ENCODE measurements around the gene AFP. TPM values are rescaled to one million over a fixed set of nuclear protein-coding genes. Genes with fewer than 3 reads are reported as not detected.

The AFP gene
- total and polyA plus RNA-seq, 2 of the 13 experiments (the other 11 are each of a cell fraction or from before 2014, with no cell fraction given): 9,434 to 13,105 TPM

- TF ChIP-seq, protein P1, sequence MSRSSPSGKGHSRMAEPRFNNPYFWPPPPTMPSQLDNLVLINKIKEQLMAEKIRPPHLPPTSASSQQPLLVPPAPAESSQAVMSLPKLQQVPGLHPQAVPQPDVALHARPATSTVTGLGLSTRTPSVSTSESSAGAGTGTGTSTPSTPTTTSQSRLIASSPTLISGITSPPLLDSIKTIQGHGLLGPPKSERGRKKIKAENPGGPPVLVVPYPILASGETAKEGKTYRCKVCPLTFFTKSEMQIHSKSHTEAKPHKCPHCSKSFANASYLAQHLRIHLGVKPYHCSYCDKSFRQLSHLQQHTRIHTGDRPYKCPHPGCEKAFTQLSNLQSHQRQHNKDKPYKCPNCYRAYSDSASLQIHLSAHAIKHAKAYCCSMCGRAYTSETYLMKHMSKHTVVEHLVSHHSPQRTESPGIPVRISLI (CRISPR knock-in tag; IDR thresholded peaks at IDR 0.05; ENCODE audit: borderline replicate concordance): no peak
- TF ChIP-seq ZNF782 (CRISPR knock-in tag; IDR thresholded peaks at IDR 0.05; ENCODE audit: borderline replicate concordance) (no peak), HOXA7 (CRISPR knock-in tag; IDR thresholded peaks at IDR 0.05) (no peak), BHLHE40 (IDR thresholded peaks at IDR 0.05; ENCODE audit: low read length) (no peak), KDM6A (CRISPR knock-in tag; IDR thresholded peaks at IDR 0.05; ENCODE audit: low read depth) (no peak), ZNF34 (CRISPR knock-in tag; IDR thresholded peaks at IDR 0.05; ENCODE audit: borderline replicate concordance) (no peak), GTF3A (CRISPR knock-in tag; conservative IDR thresholded peaks at IDR 0.05) (0 out of 2 replicates have a peak, but pooled peaks have one; percentile 17), ZNF333 (CRISPR knock-in tag; IDR thresholded peaks at IDR 0.05; ENCODE audit: borderline replicate concordance) (no peak), MBD4 (IDR thresholded peaks at IDR 0.05; ENCODE audit: borderline replicate concordance, low read length) (peak; percentile 91), HOMEZ (CRISPR knock-in tag; IDR thresholded peaks at IDR 0.05; ENCODE audit: low read depth) (no peak), ZMYM3 (CRISPR knock-in tag; IDR thresholded peaks at IDR 0.05) (no peak), HMGA1 (CRISPR knock-in tag; conservative IDR thresholded peaks at IDR 0.05) (no peak), NFE2L2 (IDR thresholded peaks at IDR 0.05; ENCODE audit: low read length) (no peak), IRF2 (CRISPR knock-in tag; IDR thresholded peaks at IDR 0.05) (no peak), POGZ (CRISPR knock-in tag; IDR thresholded peaks at IDR 0.05) (no peak), ZNF260 (CRISPR knock-in tag; IDR thresholded peaks at IDR 0.05; ENCODE audit: borderline replicate concordance, low read depth) (no peak), LCORL (IDR thresholded peaks at IDR 0.05) (no peak), LCORL (CRISPR knock-in tag; IDR thresholded peaks at IDR 0.05) (no peak), DDIT3 (CRISPR knock-in tag; IDR thresholded peaks at IDR 0.05) (no peak), FOXK2 (IDR thresholded peaks at IDR 0.05) (no peak)
- TF ChIP-seq, protein P2, sequence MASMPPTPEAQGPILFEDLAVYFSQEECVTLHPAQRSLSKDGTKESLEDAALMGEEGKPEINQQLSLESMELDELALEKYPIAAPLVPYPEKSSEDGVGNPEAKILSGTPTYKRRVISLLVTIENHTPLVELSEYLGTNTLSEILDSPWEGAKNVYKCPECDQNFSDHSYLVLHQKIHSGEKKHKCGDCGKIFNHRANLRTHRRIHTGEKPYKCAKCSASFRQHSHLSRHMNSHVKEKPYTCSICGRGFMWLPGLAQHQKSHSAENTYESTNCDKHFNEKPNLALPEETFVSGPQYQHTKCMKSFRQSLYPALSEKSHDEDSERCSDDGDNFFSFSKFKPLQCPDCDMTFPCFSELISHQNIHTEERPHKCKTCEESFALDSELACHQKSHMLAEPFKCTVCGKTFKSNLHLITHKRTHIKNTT (CRISPR knock-in tag; IDR thresholded peaks at IDR 0.05): no peak
- TF ChIP-seq, protein P3, sequence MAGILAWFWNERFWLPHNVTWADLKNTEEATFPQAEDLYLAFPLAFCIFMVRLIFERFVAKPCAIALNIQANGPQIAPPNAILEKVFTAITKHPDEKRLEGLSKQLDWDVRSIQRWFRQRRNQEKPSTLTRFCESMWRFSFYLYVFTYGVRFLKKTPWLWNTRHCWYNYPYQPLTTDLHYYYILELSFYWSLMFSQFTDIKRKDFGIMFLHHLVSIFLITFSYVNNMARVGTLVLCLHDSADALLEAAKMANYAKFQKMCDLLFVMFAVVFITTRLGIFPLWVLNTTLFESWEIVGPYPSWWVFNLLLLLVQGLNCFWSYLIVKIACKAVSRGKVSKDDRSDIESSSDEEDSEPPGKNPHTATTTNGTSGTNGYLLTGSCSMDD (CRISPR knock-in tag; IDR thresholded peaks at IDR 0.05): no peak
- TF ChIP-seq, protein P4, sequence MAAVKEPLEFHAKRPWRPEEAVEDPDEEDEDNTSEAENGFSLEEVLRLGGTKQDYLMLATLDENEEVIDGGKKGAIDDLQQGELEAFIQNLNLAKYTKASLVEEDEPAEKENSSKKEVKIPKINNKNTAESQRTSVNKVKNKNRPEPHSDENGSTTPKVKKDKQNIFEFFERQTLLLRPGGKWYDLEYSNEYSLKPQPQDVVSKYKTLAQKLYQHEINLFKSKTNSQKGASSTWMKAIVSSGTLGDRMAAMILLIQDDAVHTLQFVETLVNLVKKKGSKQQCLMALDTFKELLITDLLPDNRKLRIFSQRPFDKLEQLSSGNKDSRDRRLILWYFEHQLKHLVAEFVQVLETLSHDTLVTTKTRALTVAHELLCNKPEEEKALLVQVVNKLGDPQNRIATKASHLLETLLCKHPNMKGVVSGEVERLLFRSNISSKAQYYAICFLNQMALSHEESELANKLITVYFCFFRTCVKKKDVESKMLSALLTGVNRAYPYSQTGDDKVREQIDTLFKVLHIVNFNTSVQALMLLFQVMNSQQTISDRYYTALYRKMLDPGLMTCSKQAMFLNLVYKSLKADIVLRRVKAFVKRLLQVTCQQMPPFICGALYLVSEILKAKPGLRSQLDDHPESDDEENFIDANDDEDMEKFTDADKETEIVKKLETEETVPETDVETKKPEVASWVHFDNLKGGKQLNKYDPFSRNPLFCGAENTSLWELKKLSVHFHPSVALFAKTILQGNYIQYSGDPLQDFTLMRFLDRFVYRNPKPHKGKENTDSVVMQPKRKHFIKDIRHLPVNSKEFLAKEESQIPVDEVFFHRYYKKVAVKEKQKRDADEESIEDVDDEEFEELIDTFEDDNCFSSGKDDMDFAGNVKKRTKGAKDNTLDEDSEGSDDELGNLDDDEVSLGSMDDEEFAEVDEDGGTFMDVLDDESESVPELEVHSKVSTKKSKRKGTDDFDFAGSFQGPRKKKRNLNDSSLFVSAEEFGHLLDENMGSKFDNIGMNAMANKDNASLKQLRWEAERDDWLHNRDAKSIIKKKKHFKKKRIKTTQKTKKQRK (IDR thresholded peaks at IDR 0.05; ENCODE audit: low read length): no peak
Measured at GRCh38 chr4:73451981-73452747, 16.1 kb downstream of the AFP start (continued).
